ENCODE data around the gene DYNLT4.

GRCh38 chr1:44848456-44849181 is 41.5 kb upstream of the DYNLT4 start:
- TF ChIP-seq CTCF (IDR thresholded peaks at IDR 0.05; ENCODE audit: poor library complexity) (no peak), EZH2 (IDR thresholded peaks at IDR 0.05; ENCODE audit: borderline replicate concordance) (no peak)
